Fibroblast of the aortic adventitia (primary cell): ENCODE results near the gene MLX. TPM values are rescaled to one million over a fixed set of nuclear protein-coding genes. Genes with fewer than 3 reads are reported as not detected.

ENCODE experiments used
- DNase-seq: peaks from one replicate; pipeline ENCODE4 v3.0.0-alpha.2; 2010; ENCODE audit warnings: low read depth
- H3K4me3 ChIP-seq: 2 replicates; pipeline ENCODE4 v1.5.1; 2011; ENCODE audit warnings: low read depth, mild to moderate bottlenecking, control low read depth, low read length, moderate library complexity
- total RNA-seq: library from RNA; depleted of rRNA; stranded (reverse); fragments of >200 nt; gene quantifications from 2 replicates; pipeline ENCODE4 v1.2.3, GENCODE V29; 2012; ENCODE audit warnings: low replicate concordance
- TF ChIP-seq, protein P1 (sequence below): IDR thresholded peaks from 2 replicates; pipeline ENCODE4 v1.5.1; 2011; ENCODE audit warnings: mild to moderate bottlenecking, low read length, control low read depth, inconsistent platforms; ENCODE audit not compliant: insufficient read depth

MLX gene
- total RNA-seq, 1 donor: 41.8 TPM

DNA sequence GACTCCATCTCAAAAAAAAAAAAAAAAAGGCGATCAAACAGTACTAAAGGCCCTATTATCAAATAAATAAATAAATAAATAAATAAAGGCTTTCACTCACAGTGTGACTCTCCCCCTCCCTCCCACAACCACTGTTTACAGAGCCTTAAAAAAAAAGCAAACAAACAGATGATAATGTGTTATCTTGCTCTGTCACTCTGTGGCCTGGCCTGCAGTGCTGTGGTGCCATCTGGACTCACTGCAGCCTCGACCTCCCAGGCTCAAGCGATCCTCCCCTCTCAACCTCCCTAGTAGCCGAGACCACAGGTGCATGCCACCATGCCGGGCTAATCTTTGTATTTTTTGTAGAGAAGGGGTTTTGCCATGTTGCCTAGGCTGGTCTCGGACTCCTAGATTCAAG lies 39.0 kb upstream of the MLX start:
- no peak overlapping the region for H3K4me3 ChIP-seq

DNA sequence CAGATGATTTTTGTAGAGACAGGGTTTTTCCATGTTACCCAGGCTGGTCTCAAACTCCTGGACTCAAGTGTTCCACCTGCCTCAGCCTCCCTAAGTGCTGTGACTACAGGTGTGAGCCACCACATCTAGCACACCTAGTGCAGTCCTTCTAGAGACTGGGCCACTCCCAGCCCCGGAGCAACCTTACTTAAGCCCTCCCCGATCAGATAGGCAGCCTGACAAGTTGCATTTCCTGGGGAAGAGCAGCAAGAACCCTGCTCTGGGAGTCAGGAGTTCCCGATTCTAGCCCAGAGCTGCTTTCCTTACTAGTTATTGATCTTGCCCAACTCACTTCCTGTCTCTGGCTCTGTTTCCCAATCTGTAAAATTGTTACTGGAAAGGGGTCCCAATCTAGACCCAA lies 37.8 kb upstream of the MLX start:
- no peak overlapping the region for H3K4me3 ChIP-seq
- no peak for DNase-seq
- TF ChIP-seq, protein P1, sequence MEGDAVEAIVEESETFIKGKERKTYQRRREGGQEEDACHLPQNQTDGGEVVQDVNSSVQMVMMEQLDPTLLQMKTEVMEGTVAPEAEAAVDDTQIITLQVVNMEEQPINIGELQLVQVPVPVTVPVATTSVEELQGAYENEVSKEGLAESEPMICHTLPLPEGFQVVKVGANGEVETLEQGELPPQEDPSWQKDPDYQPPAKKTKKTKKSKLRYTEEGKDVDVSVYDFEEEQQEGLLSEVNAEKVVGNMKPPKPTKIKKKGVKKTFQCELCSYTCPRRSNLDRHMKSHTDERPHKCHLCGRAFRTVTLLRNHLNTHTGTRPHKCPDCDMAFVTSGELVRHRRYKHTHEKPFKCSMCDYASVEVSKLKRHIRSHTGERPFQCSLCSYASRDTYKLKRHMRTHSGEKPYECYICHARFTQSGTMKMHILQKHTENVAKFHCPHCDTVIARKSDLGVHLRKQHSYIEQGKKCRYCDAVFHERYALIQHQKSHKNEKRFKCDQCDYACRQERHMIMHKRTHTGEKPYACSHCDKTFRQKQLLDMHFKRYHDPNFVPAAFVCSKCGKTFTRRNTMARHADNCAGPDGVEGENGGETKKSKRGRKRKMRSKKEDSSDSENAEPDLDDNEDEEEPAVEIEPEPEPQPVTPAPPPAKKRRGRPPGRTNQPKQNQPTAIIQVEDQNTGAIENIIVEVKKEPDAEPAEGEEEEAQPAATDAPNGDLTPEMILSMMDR: no peak

More for the DNA sequence above, 39.0 kb upstream of the MLX start:
- no peak for DNase-seq
- TF ChIP-seq, protein P1: no peak

DNA sequence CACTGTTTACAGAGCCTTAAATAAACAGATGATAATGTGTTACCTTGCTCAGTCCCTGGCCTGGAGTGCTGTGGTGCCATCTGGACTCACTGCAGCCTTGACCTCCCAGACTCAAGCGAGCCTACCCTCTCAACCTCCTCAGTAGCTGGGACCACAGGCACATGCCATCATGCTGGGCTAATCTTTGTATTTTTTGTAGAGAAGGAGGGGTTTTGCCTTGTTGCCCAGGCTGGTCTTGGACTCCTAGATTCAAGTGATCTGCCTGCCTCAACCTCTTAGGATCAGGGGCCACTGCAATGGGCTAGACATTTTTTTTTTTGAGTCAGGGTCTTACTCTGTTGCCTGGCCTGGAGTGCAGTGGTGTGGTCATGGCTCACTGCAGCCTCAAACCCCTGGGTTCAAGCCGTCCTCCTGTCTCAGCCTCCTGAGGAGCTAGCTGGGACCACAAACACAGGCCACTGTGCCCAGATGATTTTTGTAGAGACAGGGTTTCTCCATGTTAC lies 35.9 kb upstream of the MLX start:
- TF ChIP-seq, protein P1: no peak
- H3K4me3 ChIP-seq: no peak overlapping the region
- no peak for DNase-seq

DNA sequence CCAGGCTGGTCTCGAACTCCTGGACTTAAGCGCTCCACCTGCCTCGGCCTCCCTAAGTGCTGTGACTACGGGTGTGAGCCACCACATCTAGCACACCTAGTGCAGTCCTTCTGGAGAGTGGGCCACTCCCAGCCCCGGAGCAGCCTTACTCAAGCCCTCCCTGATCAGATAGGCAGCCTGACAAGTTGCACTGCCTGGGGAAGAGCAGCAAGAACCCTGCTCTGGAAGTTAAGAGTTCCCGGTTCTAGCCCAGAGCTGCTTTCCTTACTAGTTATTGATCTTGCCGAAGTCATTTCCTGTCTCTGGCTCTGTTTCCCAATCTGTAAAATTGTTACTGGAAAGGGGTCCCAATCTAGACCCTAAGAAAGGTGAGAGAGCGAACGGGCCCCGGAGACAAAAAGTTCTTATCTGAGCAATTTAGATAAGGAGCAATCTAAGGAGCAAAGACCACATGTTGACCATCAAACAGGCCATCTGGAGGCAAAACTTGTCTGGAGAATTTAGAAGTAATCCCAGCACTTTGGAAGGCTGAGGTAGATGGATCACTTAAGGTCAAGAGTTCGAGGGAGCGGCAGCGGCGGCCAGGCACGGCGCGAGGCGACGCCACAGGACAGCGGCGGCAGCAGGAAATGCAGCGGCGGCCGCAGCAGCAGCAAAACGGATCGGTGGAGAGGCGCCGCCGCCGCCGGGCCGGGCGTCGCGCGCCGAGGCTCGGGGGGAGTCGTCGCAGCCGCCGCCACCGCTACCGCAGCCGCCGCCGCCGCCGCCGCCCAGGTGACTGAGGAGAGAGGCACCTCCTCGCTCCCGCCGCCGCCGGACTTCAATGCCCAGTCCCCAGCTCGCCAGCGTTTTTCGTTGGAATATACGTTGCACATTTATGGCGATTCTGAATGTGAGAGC lies 35.2 kb upstream of the MLX start:
- DNase-seq: peak; percentile 36
- TF ChIP-seq, protein P1: peak; percentile 42

GRCh38 chr17:42535155-42536047 lies 31.5 kb upstream of the MLX start:
- TF ChIP-seq, protein P1: no peak
- peak overlapping the region; percentile 83 for H3K4me3 ChIP-seq
- DNase-seq: no peak

More for the DNA sequence above, 35.2 kb upstream of the MLX start:
- peak overlapping the region; percentile 40 for H3K4me3 ChIP-seq

GRCh38 chr17:42536048-42536371 lies 30.9 kb upstream of the MLX start, which contains the start of gene NAGLU:
TSS of gene NAGLU (plus strand) at chr17:42536241. CDS start at chr17:42536273, 32 bp downstream.
- TF ChIP-seq, protein P1: no peak
- DNase-seq: peak; percentile 87
- peak within 1 kb of the TSS; percentile 83 for H3K4me3 ChIP-seq
